Cerebellar nuclear complex (tissue), 1 donor: ENCODE data around the gene CYBRD1.
"Not testable (repeated sequence)": the region's sequence is repeated elsewhere in the genome, so short reads cannot be mapped to it uniquely, and the experiment has no call there.

ENCODE experiments used
- DNase-seq, 2 experiments: peaks; one replicate each; lab custom pipeline; 2025; lab: John Stamatoyannopoulos, UW

Gene CYBRD1

GRCh38 chr2:171515672-171516298, 6.5 kb upstream of the CYBRD1 start:
- DNase-seq, result no peak

GRCh38 chr2:171516793-171517192, 5.5 kb upstream of the CYBRD1 start:
- DNase-seq, result no peak

- no peak for DNase-seq
Observed at GRCh38 chr2:171520471-171520870, 1.8 kb upstream of the CYBRD1 start.

- no peak for DNase-seq
Observed at GRCh38 chr2:171521361-171522051, 768 bp upstream of the CYBRD1 start.

- DNase-seq, result no peak
Observed at GRCh38 chr2:171522788-171523087, 464 bp downstream of the CYBRD1 start.

GRCh38 chr2:171523088-171524017, 1.1 kb downstream of the CYBRD1 start:
- DNase-seq, result no peak

- DNase-seq, result no peak
Observed at GRCh38 chr2:171524018-171524401, 1.7 kb downstream of the CYBRD1 start.

- DNase-seq, result no peak
Observed at GRCh38 chr2:171529914-171530313, 7.6 kb downstream of the CYBRD1 start.

- no peak for DNase-seq
Observed at GRCh38 chr2:171530378-171530777, 8.1 kb downstream of the CYBRD1 start.

GRCh38 chr2:171530859-171531258, 8.6 kb downstream of the CYBRD1 start:
- DNase-seq, result not testable (repeated sequence)

- DNase-seq, result no peak
Observed at GRCh38 chr2:171531291-171531690, 9.0 kb downstream of the CYBRD1 start.

GRCh38 chr2:171531836-171532450, 9.7 kb downstream of the CYBRD1 start:
- DNase-seq, result no peak

- DNase-seq, result no peak
Observed at GRCh38 chr2:171533331-171533730, 11.1 kb downstream of the CYBRD1 start.

GRCh38 chr2:171535528-171535927, 13.3 kb downstream of the CYBRD1 start:
- DNase-seq, result not testable (repeated sequence)

- no peak for DNase-seq
Observed at GRCh38 chr2:171540437-171540836, 18.2 kb downstream of the CYBRD1 start.

GRCh38 chr2:171541202-171541887, 19.1 kb downstream of the CYBRD1 start:
- DNase-seq, result no peak

GRCh38 chr2:171545086-171545485, 22.8 kb downstream of the CYBRD1 start:
- no peak for DNase-seq

GRCh38 chr2:171547256-171547655, 25.0 kb downstream of the CYBRD1 start:
- no peak for DNase-seq

- DNase-seq, result no peak
Observed at GRCh38 chr2:171547720-171548119, 25.4 kb downstream of the CYBRD1 start.

GRCh38 chr2:171550613-171551012, 28.3 kb downstream of the CYBRD1 start:
- DNase-seq, result no peak

GRCh38 chr2:171551836-171552235, 29.6 kb downstream of the CYBRD1 start:
- DNase-seq, result no peak

GRCh38 chr2:171553236-171553635, 31.0 kb downstream of the CYBRD1 start:
- DNase-seq, result no peak
